ENCODE data around the gene SAPCD1. TPM values are rescaled to one million over a fixed set of nuclear protein-coding genes. Genes with fewer than 3 reads are reported as not detected.

Gene SAPCD1
- total RNA-seq, 1 experiment from 2014 or later = 18.2 TPM

- Histone ChIP-seq H3K4me3 (replicated peaks in 1 of 2; ENCODE audit: low read depth in 1 of 2, low read length in 2 of 2) (peak within 1 kb of the TSS; percentile 40 to 56), H3K4me1 (ENCODE audit: control insufficient read depth in 1 of 2, insufficient read depth in 2 of 2, low read length in 2 of 2) (peaks cover 41 to 56% of the 10 kb centered on the region in 2 experiments), H3K27me3 (ENCODE audit: insufficient read depth, low read length) (no peaks in the 10 kb centered on the region), H3K36me3 (ENCODE audit: control insufficient read depth in 1 of 2, insufficient read depth in 2 of 2, low read length in 2 of 2) (peaks cover 5 to 28% of the 10 kb centered on the region in 2 experiments; a peak in 3 of 4 replicates), H3K9ac (ENCODE audit: low read length) (peak within 1 kb of the TSS; percentile 64), H3K4me2 (ENCODE audit: low read length) (peak within 1 kb of the TSS; percentile 79), H4K20me1 (ENCODE audit: insufficient read depth) (no peaks in the 10 kb centered on the region), H3K79me2 (ENCODE audit: insufficient read depth, low read length) (no peaks in the 10 kb centered on the region), H3K9me2 (ENCODE audit: insufficient read depth) (no peaks in the 10 kb centered on the region), H2AFZ (ENCODE audit: low read depth, low read length, poor library complexity, severe bottlenecking) (no peak within 1 kb of the TSS), H3K27ac (ENCODE audit: low read depth, low read length) (peak within 1 kb of the TSS; percentile 79), H3K9me3 (ENCODE audit: control insufficient read depth in 1 of 2, insufficient read depth in 1 of 2, low read depth in 1 of 2, low read length in 2 of 2) (no peaks in the 10 kb centered on the region)
- POLR2A ChIA-PET = interaction anchor here (1.0 to 2.0 kb wide), 4 partner anchors 9 to 50 kb away, joined by 4 to 16 read pairs (median 4); partner anchors contain the start of genes HSPA1B and VARS1
- TF ChIP-seq ZBTB33 (IDR thresholded peaks at IDR 0.05; ENCODE audit: extremely low read depth, insufficient replicate concordance, low read length) (peak; percentile 63), RAD21 (IDR thresholded peaks at IDR 0.05; ENCODE audit: low read depth) (no peak), POLR2AphosphoS5 (IDR thresholded peaks at IDR 0.05; ENCODE audit: low read depth, low read length) (peak; percentile 88), YY1 (IDR thresholded peaks at IDR 0.05; ENCODE audit: extremely low read depth, insufficient replicate concordance, low read depth, low read length) (peak; percentile 21)
- ATAC-seq (peak; percentile 79), DNase-seq (ENCODE audit: low read depth, low spot score) (peak; percentile 84)
- CTCF ChIA-PET = interaction anchor here (0.6 to 1.3 kb wide), 2 partner anchors 19 to 310 kb away, joined by 3 to 6 read pairs; partner anchors contain the start of gene VARS1
- no TSS peak for BruUV-seq (replicated peaks)
- intact Hi-C loops (cut with micrococcal nuclease) = loop anchor here (1.0 kb wide), 1 partner anchor 86 kb away; no protein-coding TSS in a partner anchor
- RAD21 ChIA-PET (ENCODE audit: low non-redundant PET in 1 of 2, low total read pairs in 2 of 2, uncharacterized antibody in 2 of 2, unreplicated experiment in 2 of 2) = no interaction called here
These were observed 14.7 kb downstream of the SAPCD1 start, which contains the start of gene VWA7 for GRCh38 chr6:31776989-31777666. Gene VWA7 (minus strand): TSS chr6:31777328. CDS start chr6:31776779, 549 bp downstream.

Data from HCT116 (cell line).